Fibroblast of lung (primary cell): ENCODE data around the gene CCDC50.

Experiments used
- CTCF ChIP-seq, 2 donors: IDR thresholded peaks in 1 of 2; conservative IDR thresholded peaks in 1 of 2; 1 replicate in 1 of 2; 2 replicates in 1 of 2; pipeline ENCODE4 v1.5.1; 2011 to 2012; ENCODE audit warnings: low read length in 2 of 2, control low read depth in 1 of 2, inconsistent platforms in 1 of 2, low read depth in 1 of 2, mild to moderate bottlenecking in 1 of 2
- EZH2 ChIP-seq: IDR thresholded peaks from 2 replicates; pipeline ENCODE4 v1.5.1; 2012; ENCODE audit warnings: low read length, control low read depth, mild to moderate bottlenecking; ENCODE audit errors: missing control alignments

GRCh38 chr3:191373327-191373726 is 44.1 kb downstream of the CCDC50 start:
- TF ChIP-seq CTCF (conservative IDR thresholded peaks at IDR 0.05 in 1 of 2, IDR thresholded peaks at IDR 0.05 in 1 of 2; ENCODE audit: low read depth in 1 of 2, low read length in 2 of 2) (no peak), EZH2 (no peak)
